Calu3 (cell line): ENCODE measurements around the gene FAM136A. TPM values are rescaled to one million over a fixed set of nuclear protein-coding genes. Genes with fewer than 3 reads are reported as not detected.

Source experiments
- BruUV-seq: library from RNA; stranded (reverse); fragments of 400-500 nt; replicated peaks from 2 replicates; lab custom pipeline; 2021; lab: Mats Ljungman, UMichigan
- CTCF ChIA-PET: fragments of 300-600 bp; sonication (Branson Sonifier 250); formaldehyde crosslinking; loops from one replicate; lab custom pipeline; 2022; ENCODE audit warnings: antibody characterized with exemption; lab: Charles Lee
- DNase-seq: peaks from one replicate; pipeline ENCODE4 v3.0.0; 2022
- H3K27ac Mint-ChIP-seq: one replicate; pipeline ENCODE4 v1.8.0; 2022; ENCODE audit warnings: mixed read lengths; ENCODE audit not compliant: unreplicated experiment
- H3K27me3 Mint-ChIP-seq: one replicate; pipeline ENCODE4 v1.8.0; 2022; ENCODE audit warnings: mixed read lengths; ENCODE audit not compliant: unreplicated experiment
- H3K36me3 Mint-ChIP-seq: one replicate; pipeline ENCODE4 v1.8.0; 2022; ENCODE audit warnings: mild to moderate bottlenecking, moderate library complexity, mixed read lengths; ENCODE audit not compliant: insufficient read depth, unreplicated experiment
- H3K4me1 Mint-ChIP-seq: one replicate; pipeline ENCODE4 v1.8.0; 2022; ENCODE audit warnings: mild to moderate bottlenecking, low read depth, mixed read lengths; ENCODE audit not compliant: unreplicated experiment
- H3K4me3 Mint-ChIP-seq: one replicate; pipeline ENCODE4 v1.8.0; 2022; ENCODE audit warnings: mild to moderate bottlenecking, low read depth, moderate library complexity, mixed read lengths; ENCODE audit not compliant: unreplicated experiment
- H3K9me3 Mint-ChIP-seq: one replicate; pipeline ENCODE4 v1.8.0; 2022; ENCODE audit warnings: low read depth, mixed read lengths; ENCODE audit not compliant: unreplicated experiment
- CTCF ChIP-seq: fragments of 200-600 bp; IDR thresholded peaks from one replicate; pipeline ENCODE4 v1.8.0; 2022; ENCODE audit warnings: antibody characterized with exemption; ENCODE audit not compliant: unreplicated experiment
- intact Hi-C: fragments of 100-400 bp; cut with micrococcal nuclease; formaldehyde crosslinking; loops from one replicate; pipeline ENCODE4 v1.10.0; 2022; ENCODE audit not compliant: unreplicated experiment
- total RNA-seq: library from RNA; stranded (reverse); gene quantifications from 2 replicates; pipeline ENCODE4 v1.2.3, GENCODE V29; 2022

FAM136A gene
- total RNA-seq, 1 experiment from 2014 or later = 53.7 TPM

GRCh38 chr2:70331012-70331411 is 29.1 kb upstream of the FAM136A start:
- no peak for TF ChIP-seq CTCF
- DNase-seq = no peak
- CTCF ChIA-PET = no interaction called here
- intact Hi-C loops = no loop called here
- Mint-ChIP-seq H3K27ac (no peak overlapping the region), H3K36me3 (peaks cover 9% of the 10 kb centered on the region), H3K9me3 (no peaks in the 10 kb centered on the region), H3K4me3 (no peak overlapping the region), H3K27me3 (no peaks in the 10 kb centered on the region), H3K4me1 (peaks cover 27% of the 10 kb centered on the region)
- BruUV-seq = no TSS peak

- CTCF ChIA-PET = interaction anchor here (2.5 kb wide), 1 partner anchor 25 kb away, joined by 32 read pairs; no protein-coding TSS in a partner anchor
- H3K27me3 Mint-ChIP-seq = no peaks in the 10 kb centered on the region
- TF ChIP-seq CTCF = no peak
- BruUV-seq = no TSS peak
- H3K36me3 Mint-ChIP-seq = peaks cover 9% of the 10 kb centered on the region
- no peak overlapping the region for H3K27ac Mint-ChIP-seq
- DNase-seq = no peak
- no peaks in the 10 kb centered on the region for H3K9me3 Mint-ChIP-seq
- intact Hi-C loops = no loop called here
- no peak overlapping the region for H3K4me3 Mint-ChIP-seq
- peaks cover 27% of the 10 kb centered on the region for H3K4me1 Mint-ChIP-seq
Measured at GRCh38 chr2:70330476-70330875, 28.6 kb upstream of the FAM136A start.

DNA sequence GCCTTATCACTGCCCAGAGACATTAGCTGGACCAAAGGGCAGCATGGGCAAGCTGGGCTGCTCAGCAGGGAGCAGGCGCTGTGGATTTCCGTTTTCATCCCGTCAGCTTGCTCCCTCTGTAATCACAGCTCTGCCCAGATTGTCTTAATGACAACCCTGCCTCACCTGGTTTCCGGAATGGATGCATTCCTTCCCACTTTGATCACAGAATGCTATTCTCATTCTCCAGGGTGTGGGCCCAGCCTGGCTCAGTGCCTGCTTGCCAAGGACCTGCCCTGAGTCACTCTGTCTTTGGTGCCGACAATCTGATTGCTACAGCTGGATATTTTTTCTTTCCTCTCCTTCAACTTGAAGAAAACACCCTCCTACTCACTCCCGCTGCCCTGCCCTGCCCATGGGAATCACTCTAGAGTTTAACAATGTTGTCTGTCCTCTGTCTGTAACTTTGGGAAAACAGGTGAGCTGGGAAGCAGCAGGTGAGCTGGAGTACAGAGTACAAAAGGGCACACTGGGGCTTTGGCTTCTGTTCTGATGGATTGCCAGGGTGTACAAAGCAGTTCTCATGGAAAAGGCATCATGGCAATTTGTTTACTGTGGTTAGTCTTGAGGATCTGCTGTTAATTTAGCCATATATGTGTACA is 27.2 kb upstream of the FAM136A start:
- Mint-ChIP-seq H3K9me3 (no peaks in the 10 kb centered on the region), H3K36me3 (peaks cover 9% of the 10 kb centered on the region), H3K27me3 (no peaks in the 10 kb centered on the region), H3K4me3 (peak overlapping the region; percentile 40), H3K4me1 (peaks cover 27% of the 10 kb centered on the region), H3K27ac (peak overlapping the region; percentile 75)
- intact Hi-C loops = no loop called here
- CTCF ChIA-PET = interaction anchor here (0.6 to 2.5 kb wide), 9 partner anchors 22 to 446 kb away, joined by 3 to 32 read pairs (median 5); partner anchors contain the start of gene SNRPG
- TSS peak; percentile 96 for BruUV-seq
- DNase-seq = peak; percentile 91
- no peak for TF ChIP-seq CTCF

GRCh38 chr2:70325875-70326274 is 24.0 kb upstream of the FAM136A start:
- H3K4me3 Mint-ChIP-seq = no peak overlapping the region
- H3K27ac Mint-ChIP-seq = no peak overlapping the region
- H3K9me3 Mint-ChIP-seq = no peaks in the 10 kb centered on the region
- no TSS peak for BruUV-seq
- DNase-seq = no peak
- CTCF ChIA-PET = no interaction called here
- no peak for TF ChIP-seq CTCF
- no peaks in the 10 kb centered on the region for H3K27me3 Mint-ChIP-seq
- H3K4me1 Mint-ChIP-seq = peaks cover 27% of the 10 kb centered on the region
- intact Hi-C loops = no loop called here
- peaks cover 9% of the 10 kb centered on the region for H3K36me3 Mint-ChIP-seq
